Measurements from ENCODE around the gene FH. TPM values are rescaled to one million over a fixed set of nuclear protein-coding genes. Genes with fewer than 3 reads are reported as not detected.

The FH gene
- total and polyA plus RNA-seq, 11 donors: 153 to 279 (median 209) TPM

GRCh38 chr1:241488739-241489138, 30.8 kb downstream of the FH start:
- ATAC-seq (no peak), DNase-seq (no peak)
- 96 to 97% (median 96%) methylated on average over 1 of the region's 1 CpG for WGBS, 4 donors
- no peaks in the 10 kb centered on the region for H3K4me1 ChIP-seq
- H3K9me3 ChIP-seq: no peaks in the 10 kb centered on the region
- H3K27ac ChIP-seq: no peak overlapping the region
- intact Hi-C loops (cut with DNase I): no loop called here
- H3K36me3 ChIP-seq: peaks cover 0 to 9% (median 0%) of the 10 kb centered on the region in 9 donors
- TF ChIP-seq CTCF (IDR thresholded peaks at IDR 0.05) (no peak), POLR2A (IDR thresholded peaks at IDR 0.05) (no peak)
- H3K27me3 ChIP-seq: no peaks in the 10 kb centered on the region
- H3K4me3 ChIP-seq: no peak overlapping the region

- no peak overlapping the region for H3K4me3 ChIP-seq
- ATAC-seq: no peak
- WGBS, 4 donors: 72 to 83% (median 79%) methylated on average over 4 of the region's 4 CpGs
- no peaks in the 10 kb centered on the region for H3K9me3 ChIP-seq
- H3K27ac ChIP-seq: no peak overlapping the region
- no peak for DNase-seq
- intact Hi-C loops (cut with DNase I): no loop called here
- TF ChIP-seq POLR2A (IDR thresholded peaks at IDR 0.05) (no peak), CTCF (IDR thresholded peaks at IDR 0.05) (peak in 2 of 12 donors; percentile 4 to 24)
- H3K4me1 ChIP-seq: no peaks in the 10 kb centered on the region
- no peaks in the 10 kb centered on the region for H3K36me3 ChIP-seq
- no peaks in the 10 kb centered on the region for H3K27me3 ChIP-seq
Observed at GRCh38 chr1:241485554-241485992, 34.0 kb downstream of the FH start.

GRCh38 chr1:241485145-241485544, 34.4 kb downstream of the FH start:
- TF ChIP-seq POLR2A (IDR thresholded peaks at IDR 0.05) (no peak), CTCF (IDR thresholded peaks at IDR 0.05) (no peak)

GRCh38 chr1:241482761-241483250, 36.7 kb downstream of the FH start:
- TF ChIP-seq POLR2A (IDR thresholded peaks at IDR 0.05): no peak
- no peak for TF ChIP-seq CTCF (IDR thresholded peaks at IDR 0.05)
- no peaks in the 10 kb centered on the region for H3K27me3 ChIP-seq
- H3K4me3 ChIP-seq: no peak overlapping the region
- ATAC-seq: no peak
- DNase-seq: no peak
- intact Hi-C loops (cut with DNase I): no loop called here
- H3K9me3 ChIP-seq: no peaks in the 10 kb centered on the region
- no peaks in the 10 kb centered on the region for H3K4me1 ChIP-seq
- H3K36me3 ChIP-seq: no peaks in the 10 kb centered on the region
- no peak overlapping the region for H3K27ac ChIP-seq
- WGBS, 4 donors: 55 to 67% (median 59%) methylated on average over 1 of the region's 1 CpG

More at GRCh38 chr1:241485145-241485544, 34.4 kb downstream of the FH start:
- Histone ChIP-seq H3K4me3 (no peak overlapping the region), H3K27ac (no peak overlapping the region), H3K36me3 (no peaks in the 10 kb centered on the region), H3K4me1 (no peaks in the 10 kb centered on the region), H3K9me3 (no peaks in the 10 kb centered on the region), H3K27me3 (no peaks in the 10 kb centered on the region)
- DNase-seq (no peak), ATAC-seq (no peak)
- 89 to 95% (median 92%) methylated on average over 3 of the region's 3 CpGs for WGBS, 4 donors
- intact Hi-C loops (cut with DNase I): no loop called here

All from heart left ventricle (tissue), 16 donors.